Caco-2 (cell line): ENCODE measurements around the gene IL34. TPM values are rescaled to one million over a fixed set of nuclear protein-coding genes. Genes with fewer than 3 reads are reported as not detected.
A peak's percentile ranks its signal among the peaks of the same experiment; 100 is the strongest.

ENCODE experiments used
- BruUV-seq: library from RNA; stranded (reverse); fragments of 400-500 nt; replicated peaks from 2 replicates; lab custom pipeline; 2021; lab: Mats Ljungman, UMichigan
- CTCF ChIA-PET: fragments of 300-600 bp; sonication (Branson Sonifier 250); formaldehyde crosslinking; loops from one replicate; lab custom pipeline; 2022; ENCODE audit warnings: antibody characterized with exemption; lab: Charles Lee
- POLR2A ChIA-PET: fragments of 300-600 bp; sonication (Branson Sonifier 250); formaldehyde crosslinking; loops from one replicate; lab custom pipeline; 2022; ENCODE audit warnings: antibody characterized with exemption; lab: Charles Lee
- DNase-seq, 2 experiments: peaks; one replicate each; pipeline versions ENCODE4 v3.0.0 to v3.0.0-alpha.2; 2020 to 2022
- H3K27me3 ChIP-seq: replicated peaks from 2 replicates; pipeline ENCODE4 v1.6.0; 2011; ENCODE audit warnings: low read length; ENCODE audit not compliant: control insufficient read depth, insufficient read depth
- H3K36me3 ChIP-seq: 2 replicates; pipeline ENCODE4 v1.5.1; 2011; ENCODE audit warnings: low read length; ENCODE audit not compliant: control insufficient read depth, insufficient read depth
- H3K4me1 ChIP-seq: fragments of 250-450 bp; sonication (Bioruptor Pico); 2 replicates; pipeline ENCODE4 v1.5.1; 2020; ENCODE audit warnings: mild to moderate bottlenecking
- H3K4me3 ChIP-seq: 2 replicates; pipeline ENCODE4 v1.5.1; 2011; ENCODE audit warnings: low read depth, mild to moderate bottlenecking, control low read depth, low read length
- H3K9me3 ChIP-seq: fragments of 250-450 bp; sonication (Bioruptor Pico); 2 replicates; pipeline ENCODE4 v1.5.1; 2020; ENCODE audit warnings: mild to moderate bottlenecking, moderate library complexity
- H3K27ac Mint-ChIP-seq: one replicate; pipeline ENCODE4 v1.8.0; 2022; ENCODE audit warnings: mixed read lengths; ENCODE audit not compliant: unreplicated experiment
- H3K27me3 Mint-ChIP-seq: one replicate; pipeline ENCODE4 v1.8.0; 2022; ENCODE audit warnings: mixed read lengths; ENCODE audit not compliant: insufficient read depth, unreplicated experiment
- H3K36me3 Mint-ChIP-seq: one replicate; pipeline ENCODE4 v1.8.0; 2022; ENCODE audit warnings: mild to moderate bottlenecking, mixed read lengths; ENCODE audit not compliant: insufficient read depth, unreplicated experiment
- H3K4me1 Mint-ChIP-seq: one replicate; pipeline ENCODE4 v1.8.0; 2022; ENCODE audit warnings: low read depth, mixed read lengths; ENCODE audit not compliant: unreplicated experiment
- H3K4me3 Mint-ChIP-seq: one replicate; pipeline ENCODE4 v1.8.0; 2022; ENCODE audit warnings: mild to moderate bottlenecking, moderate library complexity, mixed read lengths; ENCODE audit not compliant: unreplicated experiment
- H3K9me3 Mint-ChIP-seq: one replicate; pipeline ENCODE4 v1.8.0; 2022; ENCODE audit warnings: mixed read lengths; ENCODE audit not compliant: unreplicated experiment
- intact Hi-C: fragments of 100-400 bp; cut with micrococcal nuclease; formaldehyde crosslinking; loops from one replicate; pipeline ENCODE4 v1.10.0; 2022; ENCODE audit not compliant: unreplicated experiment
- total RNA-seq: library from RNA; stranded (reverse); gene quantifications from 2 replicates; pipeline ENCODE4 v1.2.3, GENCODE V29; 2022
- TF ChIP-seq, protein P1 (sequence below), 2 experiments: fragments of 200-600 bp in 1 of 2; IDR thresholded peaks; 1 replicate in 1 of 2; 2 replicates in 1 of 2; pipeline versions ENCODE4 v1.5.1 to v1.8.0; 2011 to 2022; ENCODE audit warnings: antibody characterized with exemption in 1 of 2, control low read depth in 1 of 2, inconsistent platforms in 1 of 2, low read depth in 1 of 2, low read length in 1 of 2, mild to moderate bottlenecking in 1 of 2, moderate library complexity in 1 of 2; ENCODE audit not compliant: insufficient read depth in 1 of 2, severe bottlenecking in 1 of 2, unreplicated experiment in 1 of 2

The IL34 gene
- total RNA-seq, 1 experiment from 2014 or later = 0.50 TPM

DNA sequence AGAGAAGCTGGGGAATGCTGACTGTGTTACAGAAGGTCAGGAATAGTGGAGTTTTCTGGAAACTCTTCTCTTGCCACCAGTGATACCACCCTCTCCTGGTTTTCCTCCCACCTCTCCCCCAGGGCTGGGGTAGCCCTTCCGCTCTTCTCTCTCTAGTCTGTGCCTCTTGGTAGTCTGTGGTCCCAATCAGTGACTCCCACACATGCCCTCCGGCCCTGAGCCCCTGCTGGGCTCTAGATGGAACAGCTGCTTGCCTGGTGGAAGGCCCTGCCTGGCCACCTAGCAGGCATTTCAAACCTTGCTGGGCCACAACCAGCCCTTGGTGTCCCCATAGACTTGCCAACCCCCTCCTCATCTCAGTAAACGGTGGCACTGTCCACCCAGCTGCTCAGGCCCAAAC lies 54.7 kb downstream of the IL34 start:
- Histone ChIP-seq H3K4me1 (peaks cover 5% of the 10 kb centered on the region), H3K9me3 (no peaks in the 10 kb centered on the region), H3K36me3 (no peaks in the 10 kb centered on the region), H3K4me3 (no peak overlapping the region), H3K27me3 (no peaks in the 10 kb centered on the region)
- Mint-ChIP-seq H3K36me3 (peaks cover 6% of the 10 kb centered on the region), H3K27me3 (no peaks in the 10 kb centered on the region), H3K9me3 (no peaks in the 10 kb centered on the region), H3K27ac (peak overlapping the region; percentile 60), H3K4me3 (no peak overlapping the region), H3K4me1 (peaks cover 6% of the 10 kb centered on the region)
- DNase-seq = no peak
- TF ChIP-seq, protein P1, sequence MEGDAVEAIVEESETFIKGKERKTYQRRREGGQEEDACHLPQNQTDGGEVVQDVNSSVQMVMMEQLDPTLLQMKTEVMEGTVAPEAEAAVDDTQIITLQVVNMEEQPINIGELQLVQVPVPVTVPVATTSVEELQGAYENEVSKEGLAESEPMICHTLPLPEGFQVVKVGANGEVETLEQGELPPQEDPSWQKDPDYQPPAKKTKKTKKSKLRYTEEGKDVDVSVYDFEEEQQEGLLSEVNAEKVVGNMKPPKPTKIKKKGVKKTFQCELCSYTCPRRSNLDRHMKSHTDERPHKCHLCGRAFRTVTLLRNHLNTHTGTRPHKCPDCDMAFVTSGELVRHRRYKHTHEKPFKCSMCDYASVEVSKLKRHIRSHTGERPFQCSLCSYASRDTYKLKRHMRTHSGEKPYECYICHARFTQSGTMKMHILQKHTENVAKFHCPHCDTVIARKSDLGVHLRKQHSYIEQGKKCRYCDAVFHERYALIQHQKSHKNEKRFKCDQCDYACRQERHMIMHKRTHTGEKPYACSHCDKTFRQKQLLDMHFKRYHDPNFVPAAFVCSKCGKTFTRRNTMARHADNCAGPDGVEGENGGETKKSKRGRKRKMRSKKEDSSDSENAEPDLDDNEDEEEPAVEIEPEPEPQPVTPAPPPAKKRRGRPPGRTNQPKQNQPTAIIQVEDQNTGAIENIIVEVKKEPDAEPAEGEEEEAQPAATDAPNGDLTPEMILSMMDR (IDR thresholded peaks at IDR 0.05; ENCODE audit: insufficient read depth in 1 of 2, low read depth in 1 of 2, low read length in 1 of 2, severe bottlenecking in 1 of 2, unreplicated experiment in 1 of 2) = no peak
- BruUV-seq = no TSS peak
- POLR2A ChIA-PET = no interaction called here
- CTCF ChIA-PET = no interaction called here
- intact Hi-C loops = no loop called here

DNA sequence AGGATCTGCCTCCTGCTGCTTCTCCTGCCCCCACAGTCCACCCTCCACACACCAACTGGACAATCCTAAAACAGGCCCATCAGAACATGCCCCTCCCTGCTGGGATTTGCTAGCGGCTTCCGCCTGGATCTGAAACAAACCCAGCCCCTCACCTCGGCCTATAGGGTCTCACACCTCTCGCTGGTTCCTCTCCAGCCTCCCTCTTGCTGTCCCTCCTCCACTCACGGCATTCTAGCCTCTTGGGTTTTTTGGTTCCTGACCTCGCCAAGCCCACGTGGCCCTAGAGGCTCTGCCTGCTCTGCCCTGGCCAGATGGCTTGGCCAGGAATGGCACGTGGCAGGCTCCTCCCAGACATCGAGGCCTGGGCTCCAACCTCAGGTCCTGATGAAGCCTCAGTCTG lies 55.2 kb downstream of the IL34 start:
- no peaks in the 10 kb centered on the region for H3K9me3 Mint-ChIP-seq
- TF ChIP-seq, protein P1 (IDR thresholded peaks at IDR 0.05; ENCODE audit: insufficient read depth in 1 of 2, low read depth in 1 of 2, low read length in 1 of 2, severe bottlenecking in 1 of 2, unreplicated experiment in 1 of 2) = no peak
- no peak for DNase-seq
- Histone ChIP-seq H3K36me3 (no peaks in the 10 kb centered on the region), H3K4me1 (peaks cover 4% of the 10 kb centered on the region; the same call in 1 of the 2 replicates), H3K9me3 (no peaks in the 10 kb centered on the region), H3K27me3 (no peaks in the 10 kb centered on the region), H3K4me3 (no peak overlapping the region)
- H3K27me3 Mint-ChIP-seq = no peaks in the 10 kb centered on the region
- intact Hi-C loops = no loop called here
- no TSS peak for BruUV-seq
- ChIA-PET POLR2A (no interaction called here), CTCF (no interaction called here)
- no peak overlapping the region for H3K4me3 Mint-ChIP-seq
- H3K27ac Mint-ChIP-seq = no peak overlapping the region
- H3K4me1 Mint-ChIP-seq = peaks cover 5% of the 10 kb centered on the region
- peaks cover 6% of the 10 kb centered on the region for H3K36me3 Mint-ChIP-seq

DNA sequence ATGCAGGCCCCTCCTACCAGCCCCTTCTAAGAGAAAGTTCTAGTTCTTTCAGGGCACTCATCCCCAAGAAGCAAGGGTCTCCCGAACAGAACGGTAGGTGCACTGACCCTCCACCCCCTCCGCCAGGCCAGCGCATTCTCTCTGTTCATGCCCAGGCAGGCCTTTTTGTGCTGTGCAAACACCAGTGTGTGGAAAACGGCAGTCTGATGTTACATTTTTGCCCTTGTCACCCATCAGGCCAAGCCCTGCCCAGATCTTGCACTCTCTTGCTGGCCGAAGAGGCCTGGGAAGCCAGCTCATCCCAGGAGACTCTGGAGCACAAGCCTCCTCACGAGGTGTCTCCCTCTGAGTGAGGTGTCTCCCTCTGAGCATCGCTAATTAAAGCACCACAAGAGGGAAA lies 55.6 kb downstream of the IL34 start:
- CTCF ChIA-PET = no interaction called here

More for the DNA sequence above, 55.6 kb downstream of the IL34 start:
- BruUV-seq = no TSS peak
- Histone ChIP-seq H3K9me3 (no peaks in the 10 kb centered on the region), H3K4me1 (0 out of 2 replicates have a peak, but pooled peaks cover 4% of the 10 kb centered on the region), H3K27me3 (no peaks in the 10 kb centered on the region), H3K4me3 (no peak overlapping the region), H3K36me3 (no peaks in the 10 kb centered on the region)
- H3K36me3 Mint-ChIP-seq = peaks cover 6% of the 10 kb centered on the region
- intact Hi-C loops = no loop called here
- TF ChIP-seq, protein P1 (IDR thresholded peaks at IDR 0.05; ENCODE audit: insufficient read depth in 1 of 2, low read depth in 1 of 2, low read length in 1 of 2, severe bottlenecking in 1 of 2, unreplicated experiment in 1 of 2) = no peak
- H3K9me3 Mint-ChIP-seq = no peaks in the 10 kb centered on the region
- no peak overlapping the region for H3K27ac Mint-ChIP-seq
- DNase-seq = no peak
- peaks cover 5% of the 10 kb centered on the region for H3K4me1 Mint-ChIP-seq
- no peaks in the 10 kb centered on the region for H3K27me3 Mint-ChIP-seq
- H3K4me3 Mint-ChIP-seq = no peak overlapping the region
- POLR2A ChIA-PET = no interaction called here
